Neural progenitor cell (in vitro differentiated cells): ENCODE data around the gene C12orf57. TPM values are rescaled to one million over a fixed set of nuclear protein-coding genes. Genes with fewer than 3 reads are reported as not detected.

Experiments
- DNase-seq: peaks from one replicate; pipeline ENCODE4 v3.0.0-alpha.2; 2016; ENCODE audit warnings: low spot score
- H2AFZ ChIP-seq: fragments of 200-600 bp; sonication (generic); replicated peaks from 2 replicates; pipeline ENCODE4 v1.6.1; 2016; ENCODE audit warnings: antibody characterized with exemption
- H3F3A ChIP-seq: fragments of 200-600 bp; sonication (generic); 2 replicates; pipeline ENCODE4 v1.6.1; 2016; ENCODE audit warnings: antibody characterized with exemption, low read depth
- H3K27ac ChIP-seq: fragments of 200-600 bp; sonication (generic); 2 replicates; pipeline ENCODE4 v1.5.1; 2016; ENCODE audit warnings: mild to moderate bottlenecking
- H3K27me3 ChIP-seq: fragments of 200-600 bp; sonication (generic); 2 replicates; pipeline ENCODE4 v1.6.1; 2016; ENCODE audit warnings: mild to moderate bottlenecking, moderate library complexity
- H3K36me3 ChIP-seq: fragments of 200-600 bp; sonication (generic); 2 replicates; pipeline ENCODE4 v1.5.1; 2016
- H3K4me1 ChIP-seq: fragments of 200-600 bp; sonication (generic); 2 replicates; pipeline ENCODE4 v1.6.1; 2016; ENCODE audit warnings: mixed run types
- H3K4me2 ChIP-seq: fragments of 200-600 bp; sonication (generic); 2 replicates; pipeline ENCODE4 v1.6.1; 2016
- H3K4me3 ChIP-seq: fragments of 200-600 bp; sonication (generic); 2 replicates; pipeline ENCODE4 v1.5.1; 2016
- H3K79me2 ChIP-seq: fragments of 200-600 bp; sonication (generic); 2 replicates; pipeline ENCODE4 v1.6.1; 2016; ENCODE audit warnings: low read depth
- H3K9ac ChIP-seq: fragments of 200-600 bp; sonication (generic); 2 replicates; pipeline ENCODE4 v1.6.1; 2016
- H3K9me3 ChIP-seq: fragments of 200-600 bp; sonication (generic); 2 replicates; pipeline ENCODE4 v1.5.1; 2016; ENCODE audit warnings: low read depth
- H4K20me1 ChIP-seq: fragments of 200-600 bp; sonication (generic); 2 replicates; pipeline ENCODE4 v1.6.1; 2016; ENCODE audit warnings: low read depth
- H3K27ac Mint-ChIP-seq: 3 replicates; pipeline ENCODE4 v1.8.0; 2021; ENCODE audit warnings: mixed read lengths
- H3K27me3 Mint-ChIP-seq: 2 replicates; pipeline ENCODE4 v1.8.0; 2022; ENCODE audit warnings: low read depth, mild to moderate bottlenecking, inconsistent platforms, moderate library complexity, mixed read lengths; ENCODE audit not compliant: insufficient read depth
- H3K36me3 Mint-ChIP-seq: 3 replicates; pipeline ENCODE4 v1.8.0; 2021; ENCODE audit warnings: mixed read lengths
- H3K4me1 Mint-ChIP-seq: 3 replicates; pipeline ENCODE4 v1.8.0; 2021; ENCODE audit warnings: mixed read lengths
- H3K4me3 Mint-ChIP-seq: 3 replicates; pipeline ENCODE4 v1.8.0; 2021; ENCODE audit warnings: mild to moderate bottlenecking, moderate library complexity, mixed read lengths
- H3K9me3 Mint-ChIP-seq: 3 replicates; pipeline ENCODE4 v1.8.0; 2020; ENCODE audit warnings: mixed read lengths
- EZH2 ChIP-seq: fragments of 200-600 bp; sonication (generic); IDR thresholded peaks from 2 replicates; pipeline ENCODE4 v1.6.1; 2017; ENCODE audit warnings: antibody characterized with exemption, mild to moderate bottlenecking, moderate library complexity
- EZH2phosphoT487 ChIP-seq: fragments of 200-600 bp; sonication (generic); IDR thresholded peaks from 2 replicates; pipeline ENCODE4 v1.6.1; 2017; ENCODE audit warnings: antibody characterized with exemption
- total RNA-seq: library from RNA; depleted of rRNA; stranded (reverse); fragments of >200 nt; gene quantifications from 2 replicates; pipeline ENCODE4 v1.2.3, GENCODE V29; 2015; ENCODE audit warnings: low replicate concordance
- TF ChIP-seq, protein P1 (sequence below): fragments of 200-600 bp; sonication (generic); IDR thresholded peaks from 2 replicates; pipeline ENCODE4 v1.5.1; 2017; ENCODE audit warnings: antibody characterized with exemption, mild to moderate bottlenecking

C12orf57 gene
- total RNA-seq, 1 donor from 2014 or later = 314 TPM

- Histone ChIP-seq H3K79me2 (peaks cover 6% of the 10 kb centered on the region), H3K36me3 (no peaks in the 10 kb centered on the region), H3K9ac (no peak overlapping the region), H4K20me1 (no peaks in the 10 kb centered on the region), H2AFZ (no peak overlapping the region), H3K4me3 (no peak overlapping the region), H3K27ac (no peak overlapping the region), H3K27me3 (no peaks in the 10 kb centered on the region), H3K9me3 (no peaks in the 10 kb centered on the region), H3K4me2 (no peak overlapping the region), H3F3A (peaks cover 12% of the 10 kb centered on the region), H3K4me1 (no peaks in the 10 kb centered on the region)
- Mint-ChIP-seq H3K27ac (no peak overlapping the region), H3K4me1 (no peaks in the 10 kb centered on the region), H3K4me3 (no peak overlapping the region), H3K9me3 (no peaks in the 10 kb centered on the region), H3K36me3 (peaks cover 14% of the 10 kb centered on the region), H3K27me3 (peaks cover 8% of the 10 kb centered on the region)
- TF ChIP-seq EZH2phosphoT487 (no peak), EZH2 (no peak)
- TF ChIP-seq, protein P1, sequence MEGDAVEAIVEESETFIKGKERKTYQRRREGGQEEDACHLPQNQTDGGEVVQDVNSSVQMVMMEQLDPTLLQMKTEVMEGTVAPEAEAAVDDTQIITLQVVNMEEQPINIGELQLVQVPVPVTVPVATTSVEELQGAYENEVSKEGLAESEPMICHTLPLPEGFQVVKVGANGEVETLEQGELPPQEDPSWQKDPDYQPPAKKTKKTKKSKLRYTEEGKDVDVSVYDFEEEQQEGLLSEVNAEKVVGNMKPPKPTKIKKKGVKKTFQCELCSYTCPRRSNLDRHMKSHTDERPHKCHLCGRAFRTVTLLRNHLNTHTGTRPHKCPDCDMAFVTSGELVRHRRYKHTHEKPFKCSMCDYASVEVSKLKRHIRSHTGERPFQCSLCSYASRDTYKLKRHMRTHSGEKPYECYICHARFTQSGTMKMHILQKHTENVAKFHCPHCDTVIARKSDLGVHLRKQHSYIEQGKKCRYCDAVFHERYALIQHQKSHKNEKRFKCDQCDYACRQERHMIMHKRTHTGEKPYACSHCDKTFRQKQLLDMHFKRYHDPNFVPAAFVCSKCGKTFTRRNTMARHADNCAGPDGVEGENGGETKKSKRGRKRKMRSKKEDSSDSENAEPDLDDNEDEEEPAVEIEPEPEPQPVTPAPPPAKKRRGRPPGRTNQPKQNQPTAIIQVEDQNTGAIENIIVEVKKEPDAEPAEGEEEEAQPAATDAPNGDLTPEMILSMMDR = no peak
- DNase-seq = no peak
These were observed 34.4 kb downstream of the C12orf57 start for GRCh38 chr12:6978188-6978587.

DNA sequence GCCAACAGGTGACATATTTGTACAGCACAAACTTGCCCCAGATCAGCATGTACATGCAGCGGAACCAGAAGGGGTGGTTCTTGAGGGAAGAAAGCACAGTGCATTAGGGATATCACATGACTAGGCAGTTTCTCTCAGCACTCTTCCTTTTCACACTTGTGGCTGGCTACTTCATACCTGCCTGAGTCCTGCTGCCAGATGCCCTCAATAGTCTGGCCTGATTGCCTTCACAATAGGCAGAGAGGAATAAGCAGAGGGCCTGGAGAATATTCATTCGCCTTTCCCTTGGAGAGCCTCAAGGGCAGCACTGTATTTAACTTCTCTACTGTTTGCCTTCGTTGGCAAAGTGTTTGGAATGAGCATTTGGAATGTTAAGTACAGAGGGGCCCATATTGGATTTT is 34.8 kb downstream of the C12orf57 start:
- H4K20me1 ChIP-seq = no peaks in the 10 kb centered on the region
- no peak overlapping the region for H3K27ac ChIP-seq
- DNase-seq = no peak
- no peak overlapping the region for H3K4me3 ChIP-seq
- Mint-ChIP-seq H3K4me3 (no peak overlapping the region), H3K27me3 (peaks cover 8% of the 10 kb centered on the region), H3K9me3 (no peaks in the 10 kb centered on the region), H3K36me3 (peaks cover 17% of the 10 kb centered on the region), H3K27ac (no peak overlapping the region), H3K4me1 (no peaks in the 10 kb centered on the region)
- no peak overlapping the region for H3K9ac ChIP-seq
- H2AFZ ChIP-seq = no peak overlapping the region
- H3K27me3 ChIP-seq = no peaks in the 10 kb centered on the region
- H3K4me1 ChIP-seq = no peaks in the 10 kb centered on the region
- H3K79me2 ChIP-seq = peaks cover 2% of the 10 kb centered on the region
- TF ChIP-seq, protein P1 = no peak
- no peak for TF ChIP-seq EZH2
- H3F3A ChIP-seq = peaks cover 12% of the 10 kb centered on the region
- no peaks in the 10 kb centered on the region for H3K9me3 ChIP-seq
- no peaks in the 10 kb centered on the region for H3K36me3 ChIP-seq
- no peak overlapping the region for H3K4me2 ChIP-seq

DNA sequence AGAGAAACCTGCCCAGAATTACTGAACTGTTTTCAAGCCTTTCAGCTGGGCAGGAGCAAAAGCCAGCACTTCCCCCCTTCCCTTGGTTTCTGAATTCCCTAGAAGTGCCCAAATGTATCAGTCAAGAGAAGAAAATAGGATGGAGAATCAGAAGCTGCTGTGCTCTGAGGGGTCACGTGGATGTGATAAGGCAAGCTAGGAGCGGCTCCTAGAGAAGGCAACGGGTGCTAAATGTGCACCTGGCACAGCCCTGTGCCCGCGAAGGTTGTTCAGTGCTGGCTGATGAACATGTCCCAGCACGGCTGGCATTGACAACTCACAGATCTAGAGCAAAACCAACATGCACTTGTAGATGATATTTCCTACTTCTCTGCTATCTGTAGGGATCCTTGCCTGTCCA is 35.2 kb downstream of the C12orf57 start:
- H3K36me3 Mint-ChIP-seq = peaks cover 17% of the 10 kb centered on the region
- H3K9me3 ChIP-seq = no peaks in the 10 kb centered on the region
- H3K27me3 Mint-ChIP-seq = peaks cover 6% of the 10 kb centered on the region
- H3K9me3 Mint-ChIP-seq = no peaks in the 10 kb centered on the region
- TF ChIP-seq, protein P1 = no peak
- TF ChIP-seq EZH2phosphoT487 = no peak
- no peak for TF ChIP-seq EZH2
- H3K9ac ChIP-seq = no peak overlapping the region
- no peak overlapping the region for H3K27ac ChIP-seq
- no peak overlapping the region for H2AFZ ChIP-seq
- H3K4me1 Mint-ChIP-seq = no peaks in the 10 kb centered on the region
- H4K20me1 ChIP-seq = no peaks in the 10 kb centered on the region
- H3K27ac Mint-ChIP-seq = no peak overlapping the region
- H3K4me2 ChIP-seq = no peak overlapping the region
- no peak for DNase-seq
- H3K79me2 ChIP-seq = no peaks in the 10 kb centered on the region
- H3K4me3 Mint-ChIP-seq = no peak overlapping the region
- no peaks in the 10 kb centered on the region for H3K27me3 ChIP-seq
- no peaks in the 10 kb centered on the region for H3K36me3 ChIP-seq
- peaks cover 12% of the 10 kb centered on the region for H3F3A ChIP-seq
- H3K4me3 ChIP-seq = no peak overlapping the region
- no peaks in the 10 kb centered on the region for H3K4me1 ChIP-seq
